ENCODE data around the gene PCGF1. TPM values are rescaled to one million over a fixed set of nuclear protein-coding genes. Genes with fewer than 3 reads are reported as not detected.
A peak's percentile ranks its signal among the peaks of the same experiment; 100 is the strongest.

The PCGF1 gene
- total and polyA plus RNA-seq, 2 experiments from 2014 or later, result 10.9 to 14.2 TPM

GRCh38 chr2:74530239-74531187 is 23.0 kb upstream of the PCGF1 start:
- peaks cover 19% of the 10 kb centered on the region for H3K36me3 ChIP-seq
- H3K27me3 ChIP-seq, result no peaks in the 10 kb centered on the region
- peak overlapping the region; percentile 82 for H3K4me3 ChIP-seq
- no peak for TF ChIP-seq CTCF (IDR thresholded peaks at IDR 0.05; ENCODE audit: low read depth, low read length)
- peak; percentile 44 to 54 for DNase-seq (ENCODE audit: low read depth in 1 of 2, low spot score in 1 of 2)
- no peaks in the 10 kb centered on the region for H3K9me3 ChIP-seq (ENCODE audit: low read depth)
- peaks cover 9% of the 10 kb centered on the region for H3K4me1 ChIP-seq (ENCODE audit: low read depth)
- no peak overlapping the region for H3K27ac ChIP-seq

GRCh38 chr2:74529357-74530238 is 22.1 kb upstream of the PCGF1 start, which contains the start of the genes AUP1 and HTRA2:
Gene AUP1, minus strand, starts transcription at chr2:74529706. Its CDS starts 77 bp downstream, at chr2:74529629.
Gene HTRA2, plus strand, starts transcription at chr2:74529933. Its CDS starts 74 bp downstream, at chr2:74530007.
- peak; percentile 100 for DNase-seq (ENCODE audit: low read depth in 1 of 2, low spot score in 1 of 2)
- H3K27ac ChIP-seq, result peak within 1 kb of the TSS; percentile 84
- TF ChIP-seq CTCF (IDR thresholded peaks at IDR 0.05; ENCODE audit: low read depth, low read length), result no peak
- no peaks in the 10 kb centered on the region for H3K9me3 ChIP-seq (ENCODE audit: low read depth)
- H3K36me3 ChIP-seq, result peaks cover 19% of the 10 kb centered on the region
- H3K27me3 ChIP-seq, result no peaks in the 10 kb centered on the region
- peak within 1 kb of the TSS; percentile 82 for H3K4me3 ChIP-seq
- H3K4me1 ChIP-seq (ENCODE audit: low read depth), result peaks cover 9% of the 10 kb centered on the region

- Histone ChIP-seq H3K36me3 (peaks cover 19% of the 10 kb centered on the region), H3K27ac (peak overlapping the region; percentile 84), H3K27me3 (peaks cover 6% of the 10 kb centered on the region), H3K9me3 (ENCODE audit: low read depth) (no peaks in the 10 kb centered on the region), H3K4me1 (ENCODE audit: low read depth) (peaks cover 9% of the 10 kb centered on the region), H3K4me3 (peak overlapping the region; percentile 82)
- DNase-seq (ENCODE audit: low read depth in 1 of 2, low spot score in 1 of 2), result no peak
- no peak for TF ChIP-seq CTCF (IDR thresholded peaks at IDR 0.05; ENCODE audit: low read depth, low read length)
These were observed 21.3 kb upstream of the PCGF1 start for GRCh38 chr2:74528600-74529356.

- H3K27me3 ChIP-seq, result peaks cover 16% of the 10 kb centered on the region
- H3K27ac ChIP-seq, result no peak overlapping the region
- no peaks in the 10 kb centered on the region for H3K9me3 ChIP-seq (ENCODE audit: low read depth)
- H3K4me1 ChIP-seq (ENCODE audit: low read depth), result peaks cover 9% of the 10 kb centered on the region
- H3K4me3 ChIP-seq, result no peak overlapping the region
- no peak for TF ChIP-seq CTCF (IDR thresholded peaks at IDR 0.05; ENCODE audit: low read depth, low read length)
- peaks cover 16% of the 10 kb centered on the region for H3K36me3 ChIP-seq
- DNase-seq (ENCODE audit: low read depth in 1 of 2, low spot score in 1 of 2), result no peak
These were observed 20.2 kb upstream of the PCGF1 start for GRCh38 chr2:74527741-74528140.
